T-helper 1 cell treated with Interleukin-12 subunit alpha and Interleukin-12 subunit beta and Interleukin-4 antibody, amounts not matched to agents 30 μg/mL and 1 μg/mL, for 36 hours (primary cell): Measurements from ENCODE around the gene CDKN1C.

ENCODE experiments used
- H3K27ac Mint-ChIP-seq: one replicate; pipeline ENCODE4 v1.8.0; 2021; ENCODE audit warnings: mild to moderate bottlenecking, mixed read lengths
- H3K27me3 Mint-ChIP-seq: one replicate; pipeline ENCODE4 v1.8.0; 2021; ENCODE audit warnings: low read depth, mixed read lengths
- H3K36me3 Mint-ChIP-seq: one replicate; pipeline ENCODE4 v1.8.0; 2021; ENCODE audit warnings: low read depth, mixed read lengths
- H3K4me1 Mint-ChIP-seq: one replicate; pipeline ENCODE4 v1.8.0; 2021; ENCODE audit warnings: low read depth, mixed read lengths
- H3K4me3 Mint-ChIP-seq: one replicate; pipeline ENCODE4 v1.8.0; 2021; ENCODE audit warnings: mild to moderate bottlenecking, moderate library complexity, mixed read lengths
- H3K9me3 Mint-ChIP-seq: one replicate; pipeline ENCODE4 v1.8.0; 2021; ENCODE audit warnings: mixed read lengths

CDKN1C gene

GRCh38 chr11:2864901-2865300 lies 20.7 kb downstream of the CDKN1C start:
- Mint-ChIP-seq H3K36me3 (no peaks in the 10 kb centered on the region), H3K4me3 (no peak overlapping the region), H3K9me3 (no peaks in the 10 kb centered on the region), H3K4me1 (peaks cover 2% of the 10 kb centered on the region), H3K27me3 (peaks cover 56% of the 10 kb centered on the region), H3K27ac (no peak overlapping the region)

DNA sequence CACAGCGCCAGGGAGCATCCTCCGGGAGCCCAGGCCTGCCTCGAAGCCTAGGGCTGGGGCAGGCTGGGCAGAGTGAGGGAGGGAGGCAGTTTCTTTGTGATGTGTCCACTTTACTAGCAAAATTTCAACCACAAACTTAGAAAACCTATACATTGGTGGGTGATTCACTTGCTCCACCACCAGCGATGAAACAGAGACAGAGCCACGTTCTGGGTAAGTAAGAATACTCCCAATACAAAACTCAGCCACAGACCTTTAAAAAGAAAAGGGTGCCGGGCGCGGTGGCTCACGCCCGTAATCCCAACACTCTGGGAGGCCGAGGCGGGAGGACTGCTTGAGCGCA lies 22.3 kb downstream of the CDKN1C start:
- Mint-ChIP-seq H3K9me3 (no peaks in the 10 kb centered on the region), H3K4me3 (no peak overlapping the region), H3K27ac (no peak overlapping the region), H3K4me1 (no peaks in the 10 kb centered on the region), H3K27me3 (peaks cover 45% of the 10 kb centered on the region), H3K36me3 (no peaks in the 10 kb centered on the region)

- no peaks in the 10 kb centered on the region for H3K9me3 Mint-ChIP-seq
- no peaks in the 10 kb centered on the region for H3K36me3 Mint-ChIP-seq
- no peak overlapping the region for H3K27ac Mint-ChIP-seq
- H3K4me3 Mint-ChIP-seq = no peak overlapping the region
- H3K4me1 Mint-ChIP-seq = no peaks in the 10 kb centered on the region
- peaks cover 39% of the 10 kb centered on the region for H3K27me3 Mint-ChIP-seq
These were observed 22.9 kb downstream of the CDKN1C start for GRCh38 chr11:2862395-2863275.

GRCh38 chr11:2860636-2861035 lies 24.9 kb downstream of the CDKN1C start:
- Mint-ChIP-seq H3K4me3 (no peak overlapping the region), H3K4me1 (no peaks in the 10 kb centered on the region), H3K9me3 (no peaks in the 10 kb centered on the region), H3K27me3 (peaks cover 30% of the 10 kb centered on the region), H3K36me3 (no peaks in the 10 kb centered on the region), H3K27ac (no peak overlapping the region)

GRCh38 chr11:2859699-2860037 lies 25.9 kb downstream of the CDKN1C start:
- no peaks in the 10 kb centered on the region for H3K4me1 Mint-ChIP-seq
- no peak overlapping the region for H3K27ac Mint-ChIP-seq
- no peak overlapping the region for H3K4me3 Mint-ChIP-seq
- H3K36me3 Mint-ChIP-seq = no peaks in the 10 kb centered on the region
- no peaks in the 10 kb centered on the region for H3K9me3 Mint-ChIP-seq
- H3K27me3 Mint-ChIP-seq = peaks cover 23% of the 10 kb centered on the region

DNA sequence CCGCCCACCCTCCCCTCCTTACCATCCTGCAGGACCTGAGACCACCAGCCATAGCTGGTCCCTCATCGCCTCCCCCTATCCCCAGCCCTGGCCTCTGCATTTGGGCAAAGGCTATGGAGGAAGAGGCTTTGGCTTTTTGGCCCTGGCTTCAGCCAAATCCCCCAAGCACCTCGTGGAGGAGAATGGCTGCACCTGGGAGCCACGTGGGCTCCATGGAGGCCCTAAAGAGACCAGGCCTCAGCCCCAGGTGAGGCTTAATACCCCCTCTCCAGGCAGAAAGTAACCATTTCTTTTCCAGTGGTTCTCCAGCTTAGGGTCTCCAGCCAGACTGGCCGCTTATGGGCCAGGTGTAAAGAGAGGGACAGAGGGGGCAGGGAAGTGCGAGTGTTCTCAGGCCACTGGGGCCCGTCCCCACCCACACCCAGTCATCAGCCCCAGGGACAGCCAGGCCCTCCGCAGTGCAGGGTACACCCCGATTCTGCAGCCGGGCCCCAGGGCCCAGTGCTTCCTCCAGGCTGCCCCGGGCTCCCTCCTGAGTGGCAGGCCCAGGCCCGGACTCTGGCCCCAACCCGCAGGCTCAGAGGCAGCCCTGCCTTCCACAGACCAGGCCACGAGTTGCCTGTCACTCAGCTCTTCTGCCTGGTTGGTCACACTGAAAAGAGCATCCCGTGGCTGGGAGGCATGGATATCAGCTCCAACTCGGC lies 26.4 kb downstream of the CDKN1C start:
- no peaks in the 10 kb centered on the region for H3K4me1 Mint-ChIP-seq
- H3K27me3 Mint-ChIP-seq = peaks cover 18% of the 10 kb centered on the region
- no peak overlapping the region for H3K4me3 Mint-ChIP-seq
- H3K27ac Mint-ChIP-seq = no peak overlapping the region
- no peaks in the 10 kb centered on the region for H3K36me3 Mint-ChIP-seq
- no peaks in the 10 kb centered on the region for H3K9me3 Mint-ChIP-seq

GRCh38 chr11:2857918-2858317 lies 27.7 kb downstream of the CDKN1C start:
- Mint-ChIP-seq H3K27ac (no peak overlapping the region), H3K27me3 (peaks cover 6% of the 10 kb centered on the region), H3K4me1 (no peaks in the 10 kb centered on the region), H3K36me3 (no peaks in the 10 kb centered on the region), H3K4me3 (no peak overlapping the region), H3K9me3 (no peaks in the 10 kb centered on the region)

DNA sequence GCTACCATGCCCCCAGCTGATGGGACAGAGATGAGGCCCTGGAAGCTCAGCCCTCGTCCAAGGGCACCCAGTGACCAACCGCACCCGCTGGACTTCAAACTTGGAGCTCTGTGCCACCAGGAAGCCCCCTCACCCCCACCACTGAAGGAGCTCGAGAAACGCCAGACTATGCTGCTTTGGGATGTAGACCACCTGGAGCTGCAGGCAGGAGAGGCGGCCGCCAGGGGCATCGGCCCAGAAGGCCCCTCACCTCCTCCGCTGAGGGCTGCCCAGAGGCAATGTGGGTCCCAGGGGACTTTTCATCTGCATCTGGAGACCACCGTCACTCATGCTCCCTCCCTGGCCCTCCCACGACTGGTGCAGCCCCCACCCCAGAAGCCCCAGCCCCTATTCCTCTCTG lies 28.3 kb downstream of the CDKN1C start:
- Mint-ChIP-seq H3K27me3 (peaks cover 6% of the 10 kb centered on the region), H3K4me1 (no peaks in the 10 kb centered on the region), H3K9me3 (no peaks in the 10 kb centered on the region), H3K36me3 (no peaks in the 10 kb centered on the region), H3K27ac (no peak overlapping the region), H3K4me3 (no peak overlapping the region)

DNA sequence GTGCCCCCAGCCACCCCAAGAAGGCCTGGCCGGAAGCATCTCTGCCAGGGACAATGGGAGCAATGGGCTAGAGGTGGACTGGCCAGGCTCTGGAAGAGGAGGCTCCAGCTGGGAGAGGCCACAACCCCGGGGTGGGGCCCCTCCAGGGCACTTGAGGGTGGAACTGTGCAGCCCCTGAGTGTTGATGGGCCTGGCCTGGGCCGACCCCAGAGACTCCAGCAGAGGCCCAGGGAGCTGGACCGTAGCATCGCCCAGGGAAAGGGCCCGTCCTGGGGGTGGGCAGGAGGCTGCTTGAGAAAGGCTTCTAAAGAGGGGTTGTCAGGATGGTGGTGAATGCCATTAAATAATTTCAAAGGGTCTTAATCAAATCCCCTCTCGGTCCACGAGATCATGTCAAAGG lies 30.4 kb downstream of the CDKN1C start:
- no peak overlapping the region for H3K27ac Mint-ChIP-seq
- H3K9me3 Mint-ChIP-seq = no peaks in the 10 kb centered on the region
- no peaks in the 10 kb centered on the region for H3K36me3 Mint-ChIP-seq
- H3K4me3 Mint-ChIP-seq = no peak overlapping the region
- H3K27me3 Mint-ChIP-seq = no peaks in the 10 kb centered on the region
- H3K4me1 Mint-ChIP-seq = no peaks in the 10 kb centered on the region

- Mint-ChIP-seq H3K27ac (no peak overlapping the region), H3K4me3 (no peak overlapping the region)
These were observed 31.5 kb downstream of the CDKN1C start for GRCh38 chr11:2853997-2854560.

DNA sequence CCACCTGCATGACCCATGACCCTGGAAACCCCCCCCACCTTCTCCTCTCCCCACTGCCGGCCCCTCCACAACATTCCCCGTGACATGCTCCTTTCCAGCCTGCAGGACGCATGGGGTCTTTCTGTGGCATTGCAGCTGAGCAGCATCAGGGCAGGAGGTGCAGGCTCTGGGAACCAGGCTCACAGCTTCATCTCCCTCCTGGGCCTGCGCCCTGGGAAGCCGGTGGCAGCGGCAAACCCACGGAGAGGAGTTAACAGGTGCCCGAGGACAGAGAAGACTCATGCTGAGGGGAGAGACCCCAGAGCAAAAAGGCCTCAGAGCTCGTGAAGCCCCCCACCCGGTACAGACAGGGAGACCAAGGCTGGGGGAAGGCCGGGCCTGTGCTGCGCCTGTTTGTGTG lies 32.2 kb downstream of the CDKN1C start:
- H3K4me3 Mint-ChIP-seq = no peak overlapping the region

More at GRCh38 chr11:2853997-2854560, 31.5 kb downstream of the CDKN1C start:
- H3K27me3 Mint-ChIP-seq = no peaks in the 10 kb centered on the region
- H3K9me3 Mint-ChIP-seq = no peaks in the 10 kb centered on the region
- no peaks in the 10 kb centered on the region for H3K4me1 Mint-ChIP-seq
- no peaks in the 10 kb centered on the region for H3K36me3 Mint-ChIP-seq

DNA sequence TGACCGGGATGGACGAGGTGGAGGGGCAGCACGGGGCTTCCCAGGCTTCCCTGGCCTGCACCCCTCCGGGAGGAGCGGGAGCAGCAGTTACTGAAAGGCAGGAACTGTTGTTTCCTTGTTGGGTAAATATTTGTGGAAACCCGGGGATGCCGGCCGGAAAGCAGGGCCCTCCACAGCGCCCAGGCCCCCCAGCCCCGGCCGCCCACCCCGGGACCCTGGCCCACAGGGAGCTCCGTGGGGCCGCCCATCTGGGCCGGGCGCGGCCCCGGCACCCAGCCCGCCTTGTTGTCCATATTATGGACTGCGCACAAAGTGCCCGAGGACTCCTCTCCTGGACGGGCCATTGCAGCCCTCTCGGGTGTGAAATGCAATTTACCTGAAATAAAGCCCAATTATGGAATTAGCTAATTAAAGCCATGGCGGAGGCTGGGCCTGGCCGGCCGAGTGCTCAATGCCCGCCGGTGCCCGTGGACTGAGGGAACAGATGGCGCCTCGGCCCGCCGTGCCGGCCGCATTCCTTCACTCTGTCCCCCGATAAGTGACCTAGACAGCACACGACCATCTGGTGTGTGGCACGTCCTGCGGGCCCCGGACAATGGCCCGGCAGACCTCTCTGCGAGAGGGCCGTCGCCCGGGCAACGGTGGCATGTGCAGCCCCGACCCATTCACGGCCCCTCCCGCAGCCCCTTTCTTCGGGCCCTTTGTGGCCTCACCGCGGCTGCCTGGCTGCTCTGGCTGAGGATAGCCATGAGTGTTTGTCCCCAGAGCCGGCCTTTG lies 35.4 kb downstream of the CDKN1C start:
- Mint-ChIP-seq H3K36me3 (no peaks in the 10 kb centered on the region), H3K27me3 (no peaks in the 10 kb centered on the region), H3K4me3 (no peak overlapping the region), H3K9me3 (no peaks in the 10 kb centered on the region), H3K4me1 (no peaks in the 10 kb centered on the region), H3K27ac (no peak overlapping the region)

More for the DNA sequence above, 32.2 kb downstream of the CDKN1C start:
- Mint-ChIP-seq H3K36me3 (no peaks in the 10 kb centered on the region), H3K27ac (no peak overlapping the region), H3K4me1 (no peaks in the 10 kb centered on the region), H3K9me3 (no peaks in the 10 kb centered on the region), H3K27me3 (no peaks in the 10 kb centered on the region)

GRCh38 chr11:2848497-2848896 lies 37.1 kb downstream of the CDKN1C start:
- Mint-ChIP-seq H3K27ac (no peak overlapping the region), H3K4me1 (no peaks in the 10 kb centered on the region), H3K27me3 (no peaks in the 10 kb centered on the region), H3K4me3 (no peak overlapping the region), H3K36me3 (no peaks in the 10 kb centered on the region), H3K9me3 (no peaks in the 10 kb centered on the region)

DNA sequence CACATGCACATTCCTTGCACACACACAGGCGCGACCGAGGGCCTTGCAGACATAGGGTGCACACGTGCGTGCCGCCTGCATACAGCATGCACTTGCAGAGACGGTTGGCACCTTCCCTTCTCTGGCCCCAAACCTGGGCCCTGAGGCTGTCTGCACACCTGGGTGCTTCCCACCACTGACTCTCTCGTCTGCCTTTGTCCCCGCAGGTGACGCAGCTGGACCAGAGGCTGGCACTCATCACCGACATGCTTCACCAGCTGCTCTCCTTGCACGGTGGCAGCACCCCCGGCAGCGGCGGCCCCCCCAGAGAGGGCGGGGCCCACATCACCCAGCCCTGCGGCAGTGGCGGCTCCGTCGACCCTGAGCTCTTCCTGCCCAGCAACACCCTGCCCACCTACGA lies 38.0 kb downstream of the CDKN1C start:
- no peak overlapping the region for H3K4me3 Mint-ChIP-seq
- H3K9me3 Mint-ChIP-seq = no peaks in the 10 kb centered on the region
- H3K4me1 Mint-ChIP-seq = no peaks in the 10 kb centered on the region
- H3K27me3 Mint-ChIP-seq = no peaks in the 10 kb centered on the region
- H3K27ac Mint-ChIP-seq = no peak overlapping the region
- no peaks in the 10 kb centered on the region for H3K36me3 Mint-ChIP-seq
